ENCODE results near the gene GNB5.

The GNB5 gene

DNA sequence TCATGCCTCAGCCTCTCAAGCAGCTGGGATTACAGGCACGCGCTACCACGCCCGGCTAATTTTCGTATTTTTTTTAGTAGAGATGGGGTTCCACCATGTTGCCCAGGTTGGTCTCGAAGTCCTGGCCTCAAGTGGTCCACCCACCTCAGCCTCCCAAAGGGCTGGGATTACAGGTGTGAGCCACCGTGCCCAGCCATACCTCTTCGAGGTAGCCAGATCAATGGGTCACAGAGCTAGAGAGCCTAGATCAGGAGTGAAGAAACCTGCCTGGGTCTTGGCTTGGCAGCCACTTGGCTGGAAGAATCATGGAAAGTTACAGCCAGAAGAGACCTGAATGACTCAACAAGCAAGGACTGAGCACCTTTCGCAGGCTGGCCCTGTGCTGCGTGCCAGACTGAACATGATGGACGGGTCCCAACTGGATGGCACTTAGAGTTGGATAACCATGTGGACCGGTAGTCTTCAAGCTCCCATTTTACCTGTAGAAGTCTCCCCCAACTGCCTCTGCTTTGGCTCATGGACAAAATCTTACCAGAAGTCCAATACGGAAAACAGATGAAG is 29.7 kb downstream of the GNB5 start:
- no peaks in the 10 kb centered on the region for H3K27me3 ChIP-seq (ENCODE audit: control insufficient read depth, insufficient read depth, low read length)

DNA sequence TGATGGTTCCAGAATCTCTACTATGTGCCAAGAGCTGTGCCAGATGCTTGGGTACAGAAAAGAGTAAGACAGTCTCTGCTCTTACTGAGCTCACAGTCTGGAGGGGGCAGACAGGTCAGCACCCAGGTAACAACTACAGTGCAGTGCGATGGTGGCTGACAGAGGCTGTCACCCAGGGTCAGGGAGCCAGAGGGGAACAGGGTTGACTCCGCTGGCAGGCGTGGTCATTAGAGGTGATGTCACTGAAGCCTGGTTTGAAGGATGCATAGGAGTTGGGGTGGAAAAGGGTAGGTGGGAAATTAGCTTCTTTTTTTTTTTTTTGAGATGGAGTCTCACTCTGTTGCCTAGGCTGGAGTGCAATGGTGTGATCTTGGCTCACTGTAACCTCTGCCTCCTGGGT is 31.5 kb downstream of the GNB5 start:
- H3K9ac ChIP-seq = no peak overlapping the region
- H3K27ac ChIP-seq = no peak overlapping the region
- no peak overlapping the region for H3K4me3 ChIP-seq (ENCODE audit: low read depth, low read length)
- no peak overlapping the region for H2AFZ ChIP-seq
- TF ChIP-seq, protein P1, sequence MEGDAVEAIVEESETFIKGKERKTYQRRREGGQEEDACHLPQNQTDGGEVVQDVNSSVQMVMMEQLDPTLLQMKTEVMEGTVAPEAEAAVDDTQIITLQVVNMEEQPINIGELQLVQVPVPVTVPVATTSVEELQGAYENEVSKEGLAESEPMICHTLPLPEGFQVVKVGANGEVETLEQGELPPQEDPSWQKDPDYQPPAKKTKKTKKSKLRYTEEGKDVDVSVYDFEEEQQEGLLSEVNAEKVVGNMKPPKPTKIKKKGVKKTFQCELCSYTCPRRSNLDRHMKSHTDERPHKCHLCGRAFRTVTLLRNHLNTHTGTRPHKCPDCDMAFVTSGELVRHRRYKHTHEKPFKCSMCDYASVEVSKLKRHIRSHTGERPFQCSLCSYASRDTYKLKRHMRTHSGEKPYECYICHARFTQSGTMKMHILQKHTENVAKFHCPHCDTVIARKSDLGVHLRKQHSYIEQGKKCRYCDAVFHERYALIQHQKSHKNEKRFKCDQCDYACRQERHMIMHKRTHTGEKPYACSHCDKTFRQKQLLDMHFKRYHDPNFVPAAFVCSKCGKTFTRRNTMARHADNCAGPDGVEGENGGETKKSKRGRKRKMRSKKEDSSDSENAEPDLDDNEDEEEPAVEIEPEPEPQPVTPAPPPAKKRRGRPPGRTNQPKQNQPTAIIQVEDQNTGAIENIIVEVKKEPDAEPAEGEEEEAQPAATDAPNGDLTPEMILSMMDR (IDR thresholded peaks at IDR 0.05) = no peak
- no peaks in the 10 kb centered on the region for H3K9me3 ChIP-seq (ENCODE audit: control insufficient read depth, low read length)
- H3K36me3 ChIP-seq (ENCODE audit: control insufficient read depth, insufficient read depth, low read length) = no peaks in the 10 kb centered on the region
- H3K79me2 ChIP-seq = no peaks in the 10 kb centered on the region
- H3K4me1 ChIP-seq = no peaks in the 10 kb centered on the region
- no peak overlapping the region for H3K4me2 ChIP-seq (ENCODE audit: low read length)
- no peaks in the 10 kb centered on the region for H3K27me3 ChIP-seq (ENCODE audit: control insufficient read depth, insufficient read depth, low read length)

More for the DNA sequence above, 29.7 kb downstream of the GNB5 start:
- H3K9ac ChIP-seq = no peak overlapping the region
- H3K36me3 ChIP-seq (ENCODE audit: control insufficient read depth, insufficient read depth, low read length) = no peaks in the 10 kb centered on the region
- H3K4me1 ChIP-seq = no peaks in the 10 kb centered on the region
- H3K4me2 ChIP-seq (ENCODE audit: low read length) = no peak overlapping the region
- TF ChIP-seq, protein P1 (IDR thresholded peaks at IDR 0.05) = no peak
- no peaks in the 10 kb centered on the region for H3K79me2 ChIP-seq
- H3K9me3 ChIP-seq (ENCODE audit: control insufficient read depth, low read length) = no peaks in the 10 kb centered on the region
- no peak overlapping the region for H2AFZ ChIP-seq
- H3K4me3 ChIP-seq (ENCODE audit: low read depth, low read length) = no peak overlapping the region
- no peak overlapping the region for H3K27ac ChIP-seq

DNA sequence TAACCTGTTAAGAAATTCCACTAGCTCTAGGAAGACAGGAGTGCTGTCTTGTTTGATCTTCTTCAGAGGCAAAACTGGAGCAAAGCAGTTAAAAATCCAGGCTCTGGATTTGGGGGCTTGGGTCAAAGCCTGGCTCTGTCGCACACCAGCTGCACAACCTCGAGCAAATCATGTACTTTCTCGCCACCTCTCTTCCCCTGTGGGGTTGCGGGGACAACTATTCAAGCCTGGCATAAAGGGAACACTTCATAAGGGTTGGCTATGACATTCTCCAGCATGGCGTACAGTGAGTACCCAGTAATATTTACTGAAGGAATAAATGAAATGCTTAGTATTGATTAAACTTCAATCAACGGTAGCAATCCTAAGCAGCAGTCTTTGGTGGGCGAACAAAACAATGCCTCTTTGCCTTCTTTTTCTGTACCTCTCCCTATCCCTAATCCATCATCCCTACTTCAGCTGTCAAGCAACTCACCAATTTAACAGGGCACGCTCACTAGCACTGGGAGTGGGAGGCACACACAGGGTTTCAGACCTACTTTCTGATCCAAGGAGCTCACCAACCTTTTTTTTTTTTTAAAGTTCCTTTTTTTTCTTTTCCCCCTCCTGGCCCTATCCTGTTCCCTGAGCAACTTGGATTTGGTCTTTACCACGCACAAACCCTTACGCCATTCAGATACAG is 33.0 kb downstream of the GNB5 start:
- Histone ChIP-seq H3K4me1 (no peaks in the 10 kb centered on the region), H3K79me2 (no peaks in the 10 kb centered on the region), H3K4me3 (ENCODE audit: low read depth, low read length) (no peak overlapping the region), H3K36me3 (ENCODE audit: control insufficient read depth, insufficient read depth, low read length) (no peaks in the 10 kb centered on the region), H3K4me2 (ENCODE audit: low read length) (no peak overlapping the region), H2AFZ (no peak overlapping the region), H3K27ac (no peak overlapping the region), H3K9me3 (ENCODE audit: control insufficient read depth, low read length) (no peaks in the 10 kb centered on the region), H3K27me3 (ENCODE audit: control insufficient read depth, insufficient read depth, low read length) (no peaks in the 10 kb centered on the region), H3K9ac (no peak overlapping the region)
- TF ChIP-seq, protein P1 (IDR thresholded peaks at IDR 0.05) = no peak

DNA sequence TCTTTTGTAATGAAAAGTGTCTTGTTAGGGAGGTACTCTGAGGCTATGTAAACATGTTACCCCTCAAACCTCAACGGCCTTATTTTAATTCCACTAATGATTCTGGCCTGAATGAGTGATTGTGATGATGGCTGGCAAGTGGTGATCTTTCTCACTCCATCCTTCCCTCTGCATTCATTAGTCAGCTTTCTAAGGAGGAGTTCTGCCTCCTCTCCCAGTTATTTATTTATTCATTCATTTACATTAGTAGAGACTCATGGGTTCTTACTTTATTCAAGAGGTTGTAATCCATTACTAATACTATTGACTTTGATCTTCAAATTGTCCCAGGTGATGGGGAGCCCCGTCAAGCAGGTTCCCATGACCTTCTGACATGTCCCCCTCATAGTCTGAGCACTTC is 35.3 kb downstream of the GNB5 start:
- Histone ChIP-seq H3K9ac (no peak overlapping the region), H3K27ac (no peak overlapping the region), H3K79me2 (no peaks in the 10 kb centered on the region), H3K36me3 (ENCODE audit: control insufficient read depth, insufficient read depth, low read length) (no peaks in the 10 kb centered on the region), H3K9me3 (ENCODE audit: control insufficient read depth, low read length) (no peaks in the 10 kb centered on the region), H3K4me2 (ENCODE audit: low read length) (no peak overlapping the region), H2AFZ (no peak overlapping the region), H3K4me3 (ENCODE audit: low read depth, low read length) (no peak overlapping the region), H3K27me3 (ENCODE audit: control insufficient read depth, insufficient read depth, low read length) (no peaks in the 10 kb centered on the region), H3K4me1 (no peaks in the 10 kb centered on the region)
- TF ChIP-seq, protein P1 (IDR thresholded peaks at IDR 0.05) = no peak
